Measurements from ENCODE around the gene BCO2.

DNA sequence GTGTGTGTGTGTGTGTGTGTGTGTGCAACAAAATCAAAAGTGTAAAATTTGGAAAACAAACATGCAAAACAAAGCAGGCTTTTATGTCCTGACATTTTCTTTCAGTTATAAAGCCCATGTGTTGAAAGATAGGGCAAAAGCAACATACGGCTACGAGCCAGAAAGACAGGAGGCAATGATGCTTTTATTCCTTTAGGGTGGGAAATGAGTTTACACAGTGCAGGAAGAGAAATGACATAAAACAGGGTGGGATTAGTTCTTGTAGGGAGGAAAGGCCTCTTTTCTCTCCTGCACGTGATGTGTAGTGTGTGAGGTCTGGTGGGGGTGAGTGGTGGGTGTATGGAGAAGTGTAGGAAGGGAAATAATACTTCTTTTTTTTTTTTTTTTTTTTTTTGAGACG lies 40.8 kb upstream of the BCO2 start:
- no peak for TF ChIP-seq CTCF (tag by site-specific recombination; IDR thresholded peaks at IDR 0.05)
- no peak for TF ChIP-seq ZSCAN16 (tag by site-specific recombination; IDR thresholded peaks at IDR 0.05)
- TF ChIP-seq ZNF704 (tag by site-specific recombination; IDR thresholded peaks at IDR 0.05) = no peak
- TF ChIP-seq KLF10 (tag by site-specific recombination; IDR thresholded peaks at IDR 0.05) = no peak
- TF ChIP-seq ZNF133 (tag by site-specific recombination; IDR thresholded peaks at IDR 0.05) = no peak
- no peak for TF ChIP-seq ZNF792 (tag by site-specific recombination; IDR thresholded peaks at IDR 0.05)
- TF ChIP-seq, protein P1, sequence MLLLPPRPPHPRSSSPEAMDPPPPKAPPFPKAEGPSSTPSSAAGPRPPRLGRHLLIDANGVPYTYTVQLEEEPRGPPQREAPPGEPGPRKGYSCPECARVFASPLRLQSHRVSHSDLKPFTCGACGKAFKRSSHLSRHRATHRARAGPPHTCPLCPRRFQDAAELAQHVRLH (tag by site-specific recombination; IDR thresholded peaks at IDR 0.05) = no peak
- TF ChIP-seq, protein P2, sequence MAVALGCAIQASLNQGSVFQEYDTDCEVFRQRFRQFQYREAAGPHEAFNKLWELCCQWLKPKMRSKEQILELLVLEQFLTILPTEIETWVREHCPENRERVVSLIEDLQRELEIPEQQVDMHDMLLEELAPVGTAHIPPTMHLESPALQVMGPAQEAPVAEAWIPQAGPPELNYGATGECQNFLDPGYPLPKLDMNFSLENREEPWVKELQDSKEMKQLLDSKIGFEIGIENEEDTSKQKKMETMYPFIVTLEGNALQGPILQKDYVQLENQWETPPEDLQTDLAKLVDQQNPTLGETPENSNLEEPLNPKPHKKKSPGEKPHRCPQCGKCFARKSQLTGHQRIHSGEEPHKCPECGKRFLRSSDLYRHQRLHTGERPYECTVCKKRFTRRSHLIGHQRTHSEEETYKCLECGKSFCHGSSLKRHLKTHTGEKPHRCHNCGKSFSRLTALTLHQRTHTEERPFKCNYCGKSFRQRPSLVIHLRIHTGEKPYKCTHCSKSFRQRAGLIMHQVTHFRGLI (tag by site-specific recombination; IDR thresholded peaks at IDR 0.05) = no peak
- no peak for TF ChIP-seq ZNF544 (tag by site-specific recombination; IDR thresholded peaks at IDR 0.05)
- no peak for TF ChIP-seq MYNN (tag by site-specific recombination; IDR thresholded peaks at IDR 0.05; ENCODE audit: borderline replicate concordance)
- no peak for TF ChIP-seq TRIM28 (IDR thresholded peaks at IDR 0.05; ENCODE audit: borderline replicate concordance, low read length)
